ENCODE results near the gene C5AR1.
"Not testable (repeated sequence)": the region's sequence is repeated elsewhere in the genome, so short reads cannot be mapped to it uniquely, and the experiment has no call there.

The C5AR1 gene

DNA sequence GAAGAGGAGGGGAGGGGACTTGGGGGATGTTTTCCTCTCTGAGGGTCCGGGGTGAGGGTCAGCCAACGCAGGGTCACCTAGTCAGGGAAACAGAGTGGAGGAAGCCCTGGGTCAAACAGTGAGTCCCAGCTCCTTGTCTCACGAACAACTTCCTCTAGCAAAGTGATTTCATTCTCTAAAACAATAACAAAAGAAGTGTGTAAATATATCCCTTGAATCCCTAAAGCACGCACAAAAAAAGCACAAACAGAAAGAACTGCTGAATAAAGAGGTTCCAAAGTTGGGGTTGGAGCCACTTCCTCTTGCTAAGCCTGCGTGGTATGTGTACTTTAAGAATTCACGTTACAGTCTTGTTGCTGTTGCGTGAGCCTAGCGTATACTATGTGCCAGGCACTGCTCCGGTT is 20.8 kb downstream of the C5AR1 start:
- DNase-seq (ENCODE audit: low read depth in 2 of 2, low spot score in 1 of 2): no peak

DNA sequence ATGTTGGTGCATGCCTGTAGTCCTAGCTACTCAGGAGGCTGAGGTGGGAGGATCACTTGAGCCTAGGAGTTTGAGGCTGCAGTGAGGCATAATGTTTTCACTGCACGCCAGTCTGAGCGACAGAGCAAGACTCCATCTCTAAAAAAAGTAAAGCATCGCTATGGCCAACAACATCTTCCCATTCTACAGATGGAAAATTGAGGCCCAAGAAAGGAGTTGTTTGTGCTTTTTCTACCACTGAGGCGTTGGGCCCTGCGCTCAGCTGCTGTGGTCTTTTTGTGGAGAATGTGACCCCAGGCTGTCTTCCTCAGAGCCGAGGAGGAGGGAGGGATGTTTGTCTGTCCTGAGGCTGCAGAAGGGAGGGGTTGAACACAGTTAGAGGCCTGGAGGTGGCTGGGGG is 21.8 kb downstream of the C5AR1 start:
- DNase-seq (ENCODE audit: low read depth in 2 of 2, low spot score in 1 of 2): no peak

DNA sequence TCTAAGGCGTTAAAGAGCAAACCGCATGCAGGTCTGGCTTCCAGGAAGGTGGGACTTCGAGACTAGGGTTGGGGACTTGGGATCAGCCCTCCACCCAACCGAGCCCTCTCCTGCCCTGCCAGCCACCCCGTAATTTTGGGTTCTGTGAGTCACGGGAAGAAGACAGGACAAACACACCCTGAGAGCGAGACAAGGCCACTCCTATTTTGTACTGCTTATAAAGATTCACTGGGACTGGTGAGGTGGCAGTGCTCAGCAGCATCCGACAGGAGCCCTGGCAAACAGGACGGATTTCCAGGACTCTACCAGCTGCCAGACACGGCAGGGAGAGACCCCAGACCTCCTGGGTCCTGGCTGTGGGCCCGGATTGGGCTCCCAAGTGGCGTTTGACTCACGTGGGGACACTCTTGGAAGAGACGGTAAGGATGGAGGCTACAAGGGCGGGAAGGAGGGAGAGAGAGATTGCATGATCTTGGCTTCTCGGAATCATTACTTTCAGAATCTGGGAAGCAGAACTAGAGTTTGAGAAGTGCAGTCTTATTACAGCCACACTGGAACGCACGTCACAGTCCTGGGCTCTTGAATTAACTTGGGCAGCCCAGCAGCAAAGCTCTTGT is 22.4 kb downstream of the C5AR1 start, which contains the start of gene C5AR2:
Gene C5AR2, plus strand, starts transcription at position 245 of the 617 bp plus-strand sequence. CDS start 8,625 bp downstream, outside the sequence.
- DNase-seq (ENCODE audit: low read depth in 2 of 2, low spot score in 1 of 2): no peak

DNA sequence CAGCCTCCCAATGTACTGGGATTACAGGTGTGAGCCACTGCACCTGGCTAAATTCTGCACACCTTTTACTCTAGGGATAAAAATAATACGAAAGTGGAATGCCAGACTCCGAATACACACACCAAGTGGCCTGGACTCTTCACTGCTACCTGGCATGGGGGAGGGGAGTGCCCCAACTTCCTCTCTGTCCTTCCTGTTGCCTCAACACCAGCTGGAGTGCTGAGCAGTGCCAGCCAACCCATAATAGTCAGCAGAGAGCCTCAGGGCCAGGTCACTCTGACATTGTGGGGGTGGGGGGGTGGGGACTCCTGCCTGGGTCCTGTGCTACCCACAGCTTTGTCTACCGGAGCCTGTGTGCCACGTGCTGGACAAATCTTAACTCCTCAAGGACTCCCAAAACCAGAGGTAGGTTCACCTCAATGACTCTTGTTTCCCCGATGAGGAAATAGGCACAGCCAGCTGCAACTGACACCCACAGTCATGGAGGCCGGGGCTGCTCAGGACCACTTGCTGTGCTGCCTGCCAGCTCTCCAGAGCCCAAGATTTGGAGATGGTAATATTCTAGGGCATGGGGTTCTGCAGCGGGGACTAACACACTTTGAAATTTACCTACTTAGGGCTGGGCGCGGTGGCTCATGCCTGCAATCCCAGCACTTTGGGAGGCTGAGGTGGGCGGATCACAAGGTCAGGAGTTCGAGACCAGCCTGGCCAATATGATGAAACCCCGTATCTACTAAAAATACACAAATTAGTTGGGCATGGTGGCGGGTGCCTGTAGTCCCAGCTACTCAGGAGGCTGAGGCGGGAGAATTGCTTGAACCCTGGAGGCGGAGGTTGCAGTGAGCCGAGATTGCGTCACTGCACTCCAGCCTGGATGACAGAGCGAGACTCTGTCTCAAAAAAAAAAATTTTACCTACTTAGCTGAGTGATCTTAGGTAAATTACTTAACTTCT is 27.4 kb downstream of the C5AR1 start:
- not testable (repeated sequence) for DNase-seq (ENCODE audit: low read depth in 2 of 2, low spot score in 1 of 2)

GRCh38 chr19:47339196-47339880 is 29.7 kb downstream of the C5AR1 start:
- DNase-seq (ENCODE audit: low read depth in 2 of 2, low spot score in 1 of 2): no peak

DNA sequence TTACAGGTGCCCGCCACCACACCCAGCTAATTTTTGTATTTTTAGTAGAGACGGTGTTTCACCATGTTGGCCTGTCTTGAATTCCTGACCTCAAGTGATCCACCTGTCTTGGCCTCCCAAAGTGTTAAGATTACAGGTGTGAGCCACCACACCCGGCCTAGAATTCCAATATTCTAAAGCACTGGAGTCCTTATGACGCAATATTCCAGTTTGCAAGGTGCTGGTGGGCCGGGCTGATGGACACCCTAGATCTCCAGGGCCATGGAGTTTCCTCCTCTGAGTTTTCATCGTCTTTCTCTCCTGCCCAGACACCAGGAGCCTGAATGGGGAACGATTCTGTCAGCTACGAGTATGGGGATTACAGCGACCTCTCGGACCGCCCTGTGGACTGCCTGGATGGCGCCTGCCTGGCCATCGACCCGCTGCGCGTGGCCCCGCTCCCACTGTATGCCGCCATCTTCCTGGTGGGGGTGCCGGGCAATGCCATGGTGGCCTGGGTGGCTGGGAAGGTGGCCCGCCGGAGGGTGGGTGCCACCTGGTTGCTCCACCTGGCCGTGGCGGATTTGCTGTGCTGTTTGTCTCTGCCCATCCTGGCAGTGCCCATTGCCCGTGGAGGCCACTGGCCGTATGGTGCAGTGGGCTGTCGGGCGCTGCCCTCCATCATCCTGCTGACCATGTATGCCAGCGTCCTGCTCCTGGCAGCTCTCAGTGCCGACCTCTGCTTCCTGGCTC is 31.0 kb downstream of the C5AR1 start:
- DNase-seq (ENCODE audit: low read depth in 2 of 2, low spot score in 1 of 2): no peak

GRCh38 chr19:47341734-47342133 is 32.1 kb downstream of the C5AR1 start:
- DNase-seq (ENCODE audit: low read depth in 2 of 2, low spot score in 1 of 2): no peak

- DNase-seq (ENCODE audit: low read depth in 2 of 2, low spot score in 1 of 2): no peak
These were observed 33.6 kb downstream of the C5AR1 start for GRCh38 chr19:47343194-47343802.

- DNase-seq (ENCODE audit: low read depth in 2 of 2, low spot score in 1 of 2): no peak
These were observed 34.8 kb downstream of the C5AR1 start for GRCh38 chr19:47344425-47344824.

GRCh38 chr19:47346024-47346423 is 36.4 kb downstream of the C5AR1 start:
- not testable (repeated sequence) for DNase-seq (ENCODE audit: low read depth in 2 of 2, low spot score in 1 of 2)

- DNase-seq (ENCODE audit: low read depth in 2 of 2, low spot score in 1 of 2): peak; percentile 96 to 98
These were observed 39.4 kb downstream of the C5AR1 start, which contains the start of gene DHX34 for GRCh38 chr19:47348819-47349795. DHX34 (plus strand) TSS chr19:47349315; CDS start chr19:47353031, 3,716 bp downstream.

GRCh38 chr19:47350630-47351029 is 41.0 kb downstream of the C5AR1 start:
- DNase-seq (ENCODE audit: low read depth in 2 of 2, low spot score in 1 of 2): no peak

- DNase-seq (ENCODE audit: low read depth in 2 of 2, low spot score in 1 of 2): no peak
These were observed 41.9 kb downstream of the C5AR1 start for GRCh38 chr19:47351548-47351947.

GRCh38 chr19:47352095-47352494 is 42.4 kb downstream of the C5AR1 start:
- no peak for DNase-seq (ENCODE audit: low read depth in 2 of 2, low spot score in 1 of 2)

DNA sequence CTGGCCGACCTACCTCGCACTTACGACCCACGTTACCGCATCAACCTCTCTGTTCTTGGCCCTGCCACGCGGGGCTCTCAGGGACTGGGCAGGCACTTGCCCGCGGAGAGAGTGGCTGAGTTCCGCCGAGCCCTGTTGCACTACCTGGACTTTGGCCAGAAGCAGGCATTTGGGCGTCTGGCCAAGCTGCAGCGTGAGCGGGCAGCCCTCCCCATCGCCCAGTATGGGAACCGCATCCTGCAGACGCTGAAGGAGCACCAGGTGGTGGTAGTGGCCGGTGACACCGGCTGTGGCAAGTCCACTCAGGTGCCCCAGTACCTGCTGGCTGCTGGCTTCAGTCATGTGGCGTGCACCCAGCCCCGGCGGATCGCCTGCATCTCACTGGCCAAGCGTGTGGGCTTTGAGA is 43.6 kb downstream of the C5AR1 start:
- no peak for DNase-seq (ENCODE audit: low read depth in 2 of 2, low spot score in 1 of 2)

GRCh38 chr19:47356900-47357299 is 47.2 kb downstream of the C5AR1 start:
- no peak for DNase-seq (ENCODE audit: low read depth in 2 of 2, low spot score in 1 of 2)

DNA sequence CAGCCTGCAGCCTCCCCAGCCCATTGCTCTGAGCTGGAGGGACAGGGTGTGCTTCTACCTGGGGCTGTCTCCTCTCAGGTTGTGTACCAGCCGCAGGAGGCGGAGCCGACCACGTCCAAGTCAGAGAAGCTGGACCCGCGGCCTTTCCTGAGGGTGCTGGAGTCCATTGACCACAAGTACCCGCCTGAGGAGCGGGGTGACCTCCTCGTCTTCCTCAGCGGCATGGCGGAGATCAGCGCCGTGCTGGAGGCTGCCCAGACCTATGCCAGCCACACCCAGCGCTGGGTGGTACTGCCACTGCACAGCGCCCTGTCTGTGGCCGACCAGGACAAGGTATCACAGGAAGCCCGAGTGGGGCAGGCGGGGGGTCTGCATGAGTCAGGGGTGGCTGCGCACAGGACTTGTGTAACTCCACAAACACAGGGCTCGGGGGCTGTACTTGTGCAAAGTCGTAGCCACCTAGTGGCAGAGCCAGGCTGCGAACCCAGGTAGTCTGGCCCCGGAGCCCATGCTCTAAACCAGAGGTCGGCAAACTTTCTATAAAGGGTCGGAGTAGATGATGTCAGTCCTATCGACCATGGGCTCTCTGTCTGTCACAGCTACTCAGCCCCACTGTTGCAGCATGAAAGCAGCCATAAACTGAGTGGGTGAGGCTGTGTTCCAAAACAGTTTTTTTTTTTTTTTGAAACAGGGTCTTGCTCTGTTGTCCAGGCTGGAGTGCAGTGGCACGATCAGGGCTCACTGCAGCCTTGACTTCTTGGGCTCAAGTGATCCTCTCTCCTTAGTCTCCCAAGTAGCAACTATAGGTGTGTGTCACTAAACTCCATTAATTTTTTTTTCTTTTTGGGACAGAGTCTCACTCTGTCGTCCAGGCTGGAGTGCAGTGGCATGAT is 48.4 kb downstream of the C5AR1 start:
- no peak for DNase-seq (ENCODE audit: low read depth in 2 of 2, low spot score in 1 of 2)

GRCh38 chr19:47358936-47359335 is 49.3 kb downstream of the C5AR1 start:
- no peak for DNase-seq (ENCODE audit: low read depth in 2 of 2, low spot score in 1 of 2)
